Amygdala (tissue), 56 donors: ENCODE data around the gene KCNJ14.
A peak's percentile ranks its signal among the peaks of the same experiment; 100 is the strongest.

Experiments
- DNase-seq, 56 donors: peaks; one replicate each; lab custom pipeline; 2025; lab: John Stamatoyannopoulos, UW

The KCNJ14 gene

DNA sequence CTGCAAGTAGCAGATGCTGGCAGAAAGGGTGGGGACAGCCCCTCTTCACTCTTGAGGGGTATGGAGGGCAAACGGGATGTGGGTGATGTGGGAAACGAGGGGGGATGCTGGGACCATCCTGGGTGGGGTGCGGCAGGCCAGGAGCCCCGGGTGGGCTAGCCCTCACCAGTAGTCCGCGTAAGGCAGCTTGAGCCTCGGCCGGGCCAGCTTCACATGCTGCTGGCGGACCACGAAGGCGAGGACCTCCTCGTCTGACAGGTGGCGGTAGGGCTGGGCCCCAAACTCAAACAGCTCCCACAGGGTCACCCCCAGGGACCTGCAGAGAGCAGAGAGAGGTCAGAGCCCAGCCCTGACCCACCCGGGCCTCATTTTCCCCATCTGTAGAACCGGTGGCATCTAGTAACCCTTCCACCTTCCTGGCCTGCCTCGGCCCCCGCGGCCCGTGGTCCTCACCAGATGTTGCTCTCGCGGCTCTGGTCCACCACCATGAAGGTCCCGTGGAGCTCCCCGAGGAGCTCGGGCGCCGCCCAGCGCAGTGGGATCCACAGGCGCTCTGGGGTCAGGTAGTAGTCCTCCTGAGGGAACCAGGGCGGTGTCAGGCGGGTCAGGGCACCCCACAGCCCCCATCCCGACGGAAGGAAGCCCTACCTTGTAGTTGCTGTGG lies 45.6 kb downstream of the KCNJ14 start:
- DNase-seq: no peak

DNA sequence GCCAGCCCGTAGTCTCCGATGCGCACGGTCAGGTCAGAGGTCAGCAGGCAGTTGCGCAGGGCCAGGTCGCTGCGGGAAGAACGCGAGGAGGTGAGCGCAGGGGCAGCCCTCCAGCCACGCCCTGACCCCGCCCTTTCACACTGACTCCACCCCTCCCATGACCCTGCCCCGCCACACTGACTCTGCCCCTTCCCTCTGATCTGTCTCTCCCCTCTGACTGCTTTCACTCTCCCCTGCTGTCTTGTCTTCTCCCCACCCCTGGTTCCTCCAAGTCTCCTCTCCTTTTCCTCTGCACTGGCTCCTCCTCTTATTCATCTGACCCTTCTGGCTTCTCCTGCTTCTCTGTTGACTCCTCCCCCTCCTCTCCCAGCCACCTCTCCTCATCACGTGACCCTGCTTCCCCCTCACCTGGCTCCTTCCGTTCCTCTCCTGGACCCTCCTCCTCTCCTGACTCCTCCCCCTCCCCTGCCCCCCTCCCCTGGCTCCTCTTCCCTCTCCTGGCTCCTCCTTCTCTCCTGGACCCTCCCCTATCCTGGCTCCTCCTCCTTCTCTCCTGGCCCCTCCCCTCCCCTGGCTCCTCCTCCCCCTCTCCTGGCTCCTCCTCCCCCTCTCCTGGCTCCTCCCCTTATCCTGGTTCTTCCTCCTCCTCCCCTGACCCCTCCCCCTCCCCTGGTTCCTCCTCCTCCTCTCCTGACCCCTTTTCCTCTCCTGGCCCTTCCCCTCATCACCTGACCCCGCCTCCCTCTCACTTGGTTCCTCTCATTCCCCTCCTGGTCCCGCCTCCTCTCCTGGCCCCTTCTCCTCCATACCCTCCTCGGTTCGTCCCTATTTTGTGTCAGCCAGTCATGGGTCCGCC lies 46.3 kb downstream of the KCNJ14 start:
- DNase-seq: peak in 9 of 56 donors; percentile 15 to 91 (median 39)

DNA sequence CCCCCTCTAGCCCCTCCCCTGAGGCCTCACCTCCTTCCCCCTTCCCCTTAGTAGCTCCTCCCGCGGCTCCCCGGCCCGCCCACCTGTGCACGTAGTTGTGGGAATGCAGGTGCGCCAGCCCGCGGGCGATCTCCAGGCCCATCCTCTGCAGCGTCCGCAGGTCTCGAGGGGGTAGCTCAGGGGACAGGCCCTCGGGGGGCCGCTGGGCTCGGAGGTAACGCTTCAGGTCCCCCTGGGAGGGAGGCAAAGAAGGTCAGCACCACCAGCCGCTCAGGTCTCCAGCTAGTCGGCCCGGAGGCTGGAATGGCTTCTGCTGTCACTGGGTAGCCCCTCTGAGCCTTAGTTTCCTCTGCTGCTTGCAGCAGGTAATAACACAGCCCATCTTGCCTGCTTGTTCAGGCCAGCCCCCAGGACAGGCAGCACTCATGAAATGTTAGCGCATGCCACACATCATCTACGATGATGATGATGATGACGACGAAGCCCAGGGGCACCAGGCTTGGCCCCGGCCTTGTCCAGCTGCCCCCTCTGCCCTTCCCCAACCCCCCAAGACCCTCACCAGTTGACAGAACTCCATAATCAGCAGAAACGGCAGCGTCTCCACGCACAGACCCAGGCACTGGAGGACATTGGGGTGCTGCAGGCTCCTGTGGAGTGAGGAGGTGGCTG lies 47.1 kb downstream of the KCNJ14 start:
- no peak for DNase-seq

DNA sequence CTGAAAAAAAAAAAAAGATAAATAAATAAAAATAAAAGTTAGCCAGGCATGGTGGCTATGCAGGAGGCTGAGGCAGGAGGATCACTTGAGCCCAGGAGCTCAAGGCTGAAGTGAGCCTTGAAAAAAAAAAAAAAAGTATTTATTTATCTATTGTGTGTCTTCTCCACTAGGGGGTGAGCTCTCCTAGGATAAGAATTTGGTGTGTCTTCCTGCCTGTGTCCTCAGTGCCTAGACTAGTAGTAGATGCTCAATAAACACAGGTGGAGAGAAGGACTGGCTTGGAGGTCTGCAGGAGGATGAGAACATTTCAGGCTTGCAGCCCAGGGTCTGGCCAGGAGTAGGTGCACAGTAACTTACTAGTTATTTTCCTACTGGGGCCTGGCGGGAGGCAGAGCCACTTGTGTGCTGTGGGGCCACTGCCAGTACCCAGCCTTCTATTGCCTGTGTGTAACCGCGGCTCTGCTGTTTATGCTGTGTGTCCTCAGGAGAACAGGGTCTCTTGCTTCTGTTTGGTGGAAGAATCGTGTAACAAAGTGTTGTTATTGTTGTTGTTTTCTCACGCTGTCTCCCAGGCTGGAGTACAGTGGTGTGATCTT lies 50.9 kb downstream of the KCNJ14 start:
- no peak for DNase-seq

DNA sequence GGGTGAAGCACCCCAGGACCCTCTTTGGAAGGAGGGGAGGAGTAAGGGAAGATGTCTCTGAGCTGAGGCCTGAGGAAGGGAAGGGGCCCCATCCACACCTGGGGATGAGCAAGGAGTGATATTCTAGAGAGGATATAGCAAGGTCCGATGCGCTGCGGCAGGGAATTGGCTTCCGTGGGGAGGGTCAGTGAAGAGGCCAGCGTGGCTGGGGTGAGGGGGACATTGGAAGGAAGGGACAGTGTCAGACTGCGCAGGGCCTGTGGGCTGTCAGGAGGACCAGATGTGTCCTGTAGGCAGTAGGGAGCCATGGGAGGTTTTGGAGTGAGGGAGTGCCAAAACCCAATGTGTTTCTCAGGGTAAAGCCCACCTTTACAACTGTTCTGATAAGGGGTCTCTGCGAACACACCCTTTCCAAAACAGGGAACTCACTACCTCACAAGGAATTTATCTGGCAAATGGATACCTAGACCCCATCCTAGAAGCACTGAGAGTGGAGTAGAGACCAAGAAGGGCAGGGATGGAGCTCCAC lies 52.6 kb downstream of the KCNJ14 start:
- no peak for DNase-seq

DNA sequence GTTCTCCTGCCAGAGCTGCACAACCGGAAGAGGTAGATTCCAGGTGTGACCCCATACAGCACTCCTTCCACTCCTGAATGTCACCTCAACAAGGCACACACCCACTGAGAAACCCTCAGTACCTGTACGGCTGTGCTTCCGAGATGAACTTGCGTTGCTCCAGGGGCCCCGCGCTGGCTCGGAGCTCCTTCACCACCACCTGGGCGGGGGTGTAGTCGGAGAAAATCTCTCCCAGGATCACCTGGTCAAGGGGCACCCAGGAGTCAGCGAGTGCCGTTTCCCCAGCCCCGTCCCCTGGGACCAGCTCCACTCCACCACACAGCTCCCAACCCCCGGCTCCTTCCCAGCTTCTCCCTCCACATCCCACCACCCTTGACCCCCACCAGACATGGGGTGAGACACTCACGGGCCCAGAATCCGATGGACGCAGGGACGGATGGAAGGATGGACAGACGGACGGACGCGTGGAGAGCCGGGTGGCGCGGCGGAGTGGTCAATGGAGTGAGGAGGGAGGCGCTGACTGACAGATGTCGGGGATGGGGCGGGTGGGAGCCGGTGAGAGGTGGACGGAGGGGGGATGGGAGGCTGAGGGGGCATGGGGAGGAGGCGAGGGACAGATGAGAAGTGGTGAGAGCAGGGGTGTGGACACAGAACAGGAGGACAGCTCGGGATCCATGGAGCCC lies 53.5 kb downstream of the KCNJ14 start:
- DNase-seq: no peak

DNA sequence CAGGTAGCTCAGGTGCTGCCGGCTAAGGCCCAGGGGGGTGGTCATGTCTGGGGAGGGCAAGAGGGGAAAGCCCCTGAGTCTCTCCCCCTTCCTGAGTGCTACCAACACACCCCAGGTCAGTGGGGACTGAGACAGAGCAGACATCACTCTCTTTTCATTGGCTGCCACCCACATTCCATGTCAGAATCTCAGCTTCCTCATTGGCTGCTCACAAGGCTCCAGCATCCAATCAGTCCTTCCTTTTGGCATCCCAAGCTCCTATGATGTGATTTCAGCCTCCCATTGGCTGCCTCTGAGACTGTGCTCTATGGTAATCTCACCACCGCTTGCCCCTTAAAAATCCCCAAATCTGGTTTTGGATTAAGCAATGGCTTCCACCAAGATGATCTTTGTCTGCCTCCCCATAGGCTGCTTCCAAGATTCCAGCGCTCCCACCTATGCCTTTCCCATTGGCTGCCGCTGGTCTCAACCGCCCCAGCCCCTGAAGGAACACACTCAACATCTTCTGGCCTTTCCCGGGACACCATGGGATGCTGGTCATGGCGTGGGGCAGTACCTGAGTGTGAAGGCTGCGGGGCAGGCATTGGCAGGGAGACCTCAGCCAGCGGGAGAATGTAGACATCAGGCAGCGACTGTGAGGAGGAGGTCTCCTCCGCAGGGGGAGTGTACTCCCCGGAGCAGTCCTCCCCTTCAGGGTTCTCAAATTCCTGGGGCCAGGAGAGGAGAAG lies 54.3 kb downstream of the KCNJ14 start:
- peak in 14 of 56 donors; percentile 8 to 58 (median 32) for DNase-seq

DNA sequence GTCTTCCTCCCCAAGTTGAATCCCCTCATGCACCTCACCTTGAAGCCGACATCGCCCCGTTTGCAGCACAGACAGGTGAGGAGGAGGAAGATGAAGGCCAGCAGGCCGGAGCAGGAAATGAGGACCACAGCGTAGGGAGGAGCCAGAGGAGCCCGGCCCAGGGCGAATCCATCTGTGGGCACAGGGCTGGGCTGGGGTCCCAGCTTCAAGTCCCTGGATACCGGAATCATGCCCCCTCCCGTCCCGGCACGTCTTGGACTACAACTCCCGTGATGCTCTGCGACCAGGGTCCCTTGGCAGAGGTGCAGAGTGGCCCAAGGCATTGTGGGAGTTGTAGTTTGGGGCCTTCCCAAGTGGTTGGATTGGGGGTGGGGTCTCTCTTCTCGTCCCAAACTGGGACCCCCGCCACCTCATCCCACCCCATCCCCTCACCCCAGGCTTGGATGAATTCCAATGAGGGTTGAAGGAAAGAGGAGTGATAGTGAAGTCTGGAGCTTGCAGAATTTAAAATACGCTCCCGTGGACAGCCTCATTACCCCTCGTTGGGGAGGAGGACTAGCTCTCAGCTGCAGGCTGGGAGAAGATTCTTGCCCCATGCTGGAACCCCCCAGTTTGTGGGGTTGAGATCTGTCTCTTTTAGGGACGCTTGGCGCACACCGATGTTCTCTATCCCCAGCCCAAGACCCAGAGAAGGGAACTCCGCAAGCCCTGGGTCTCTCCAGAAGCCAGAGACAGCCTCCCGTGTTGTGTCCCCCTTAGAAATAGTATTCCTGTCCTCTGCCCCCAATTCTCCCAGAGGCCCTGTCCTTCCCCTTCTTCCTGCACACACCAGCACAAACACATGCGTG lies 55.3 kb downstream of the KCNJ14 start:
- peak in 55 of 56 donors; percentile 30 to 89 (median 73) for DNase-seq

DNA sequence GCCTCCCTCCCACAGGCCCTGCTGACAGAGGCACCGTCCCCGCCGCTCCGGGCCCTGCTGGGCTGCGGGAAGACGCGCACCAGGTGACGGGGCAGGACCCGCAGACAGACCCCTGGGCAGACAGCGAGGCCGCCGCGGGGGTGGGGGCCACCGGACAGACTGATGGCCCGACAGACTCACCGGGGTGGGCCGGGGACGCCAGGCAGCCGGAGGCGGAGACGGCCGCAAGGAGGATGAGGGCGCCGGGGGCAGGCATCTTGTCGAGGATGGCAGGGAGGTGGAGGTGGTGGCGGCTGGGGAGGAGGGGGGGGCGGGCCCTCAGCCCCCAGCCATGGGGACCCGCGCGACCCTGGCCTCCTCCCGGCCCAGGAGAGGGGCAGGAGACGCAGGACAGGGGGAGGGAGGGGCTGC lies 56.0 kb downstream of the KCNJ14 start:
- DNase-seq: peak in 4 of 56 donors; percentile 33 to 60 (median 50)

DNA sequence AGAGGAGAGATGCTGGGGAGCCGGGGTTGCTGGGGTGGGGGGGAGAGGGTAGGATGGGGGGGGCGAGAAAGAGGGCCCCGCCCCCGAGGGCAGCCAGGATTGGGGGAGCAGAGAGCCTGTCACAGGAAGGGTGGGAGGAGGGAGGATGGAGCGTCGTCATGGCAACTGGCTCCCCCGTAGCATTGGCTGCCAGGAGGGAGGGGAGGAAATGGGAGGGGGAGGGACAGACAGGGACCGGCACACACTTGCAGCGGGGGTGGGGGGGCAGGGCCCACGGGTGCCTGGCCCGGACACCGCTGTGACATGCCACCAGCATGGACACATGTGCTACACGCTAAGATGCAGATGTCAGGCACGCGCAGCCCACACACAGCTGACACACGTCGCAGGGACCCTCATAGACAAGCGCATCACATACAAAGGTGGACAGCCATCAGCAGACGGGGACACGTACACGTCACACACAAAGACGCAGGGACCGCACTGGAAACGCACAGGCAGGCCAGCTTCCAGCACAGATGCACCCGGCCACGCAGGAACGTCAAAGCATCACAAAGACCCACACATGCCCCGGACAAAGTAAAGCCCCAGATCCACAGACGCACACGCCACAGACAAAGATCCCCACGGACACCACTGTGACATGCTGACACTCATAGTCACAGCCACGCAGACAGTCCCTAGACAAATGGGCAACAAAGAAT lies 56.6 kb downstream of the KCNJ14 start, which contains the start of gene LMTK3:
Gene LMTK3 (minus strand): TSS at position 36 of the 704 bp plus-strand sequence. CDS start 259 bp downstream, outside the sequence.
- DNase-seq: peak in 55 of 56 donors; percentile 23 to 94 (median 84)

DNA sequence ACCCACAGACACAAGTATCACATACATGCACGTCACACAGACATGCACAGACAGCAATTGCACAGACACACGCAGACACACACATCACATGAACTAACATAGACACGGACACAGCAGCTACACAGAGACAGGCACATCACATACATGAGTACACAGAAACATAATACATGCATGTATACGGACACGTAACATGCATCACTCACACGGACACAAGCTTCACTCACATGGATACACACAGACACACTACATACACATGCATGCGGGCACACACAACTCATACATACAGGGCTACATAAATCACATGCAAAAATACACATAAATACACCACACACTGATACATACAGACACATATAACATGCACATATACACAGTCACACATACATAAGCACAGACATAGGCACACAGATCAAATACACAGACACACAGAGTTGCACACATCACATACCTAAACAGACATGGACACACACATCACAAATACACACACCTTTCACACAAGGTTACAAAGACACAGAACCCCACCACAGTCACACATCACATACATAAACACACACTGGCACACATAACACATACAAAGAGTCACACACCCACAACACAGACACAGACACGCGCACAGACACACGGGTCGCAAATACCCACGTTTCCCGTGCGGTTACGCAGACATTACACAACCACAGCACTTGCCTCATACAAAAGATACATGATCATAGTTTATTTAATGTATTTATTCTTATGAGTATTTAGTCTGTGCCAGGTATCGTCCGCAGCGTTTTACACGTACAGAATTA lies 57.3 kb downstream of the KCNJ14 start:
- peak in 1 of 56 donors; percentile 26 for DNase-seq

DNA sequence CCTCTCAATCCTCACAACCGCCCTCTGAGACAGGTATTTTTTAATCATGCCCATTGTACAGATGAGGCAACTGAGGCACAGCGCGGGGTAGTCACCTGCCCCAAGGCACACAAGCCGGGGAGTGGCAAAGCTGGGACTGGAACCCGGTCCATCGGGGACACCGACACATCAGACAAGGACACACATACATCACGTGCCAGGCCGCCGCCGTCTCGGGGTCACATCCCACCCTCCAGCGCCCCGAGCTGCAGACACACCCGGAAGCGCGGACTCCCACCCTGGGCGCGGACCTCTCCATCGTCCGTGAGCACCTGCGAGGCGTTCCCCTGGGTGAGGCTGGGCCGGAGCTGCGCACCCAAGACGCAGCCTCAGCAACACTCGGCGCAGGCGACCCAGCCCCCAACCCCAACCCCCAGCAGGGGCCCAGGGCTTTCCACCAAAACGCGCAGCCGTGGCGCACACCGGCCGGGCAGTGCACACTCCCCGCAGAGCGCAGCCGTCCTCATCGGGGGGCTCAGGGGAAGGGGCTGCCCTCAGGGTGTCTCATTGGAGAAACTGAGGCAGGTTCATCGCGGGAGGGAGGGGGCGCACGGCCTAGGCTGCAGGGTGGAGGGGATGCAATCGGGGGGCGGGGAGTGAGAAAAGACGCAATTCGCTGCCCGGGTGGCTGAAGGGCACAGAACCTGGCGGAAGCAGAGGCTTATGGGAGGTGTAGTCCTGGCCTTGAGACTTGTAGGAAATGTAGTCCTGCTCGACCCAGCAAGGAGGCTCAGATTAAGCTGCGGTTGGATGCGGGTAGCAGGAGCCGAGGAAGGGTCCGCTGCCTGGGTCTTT lies 58.1 kb downstream of the KCNJ14 start:
- peak in 55 of 56 donors; percentile 11 to 90 (median 72) for DNase-seq

DNA sequence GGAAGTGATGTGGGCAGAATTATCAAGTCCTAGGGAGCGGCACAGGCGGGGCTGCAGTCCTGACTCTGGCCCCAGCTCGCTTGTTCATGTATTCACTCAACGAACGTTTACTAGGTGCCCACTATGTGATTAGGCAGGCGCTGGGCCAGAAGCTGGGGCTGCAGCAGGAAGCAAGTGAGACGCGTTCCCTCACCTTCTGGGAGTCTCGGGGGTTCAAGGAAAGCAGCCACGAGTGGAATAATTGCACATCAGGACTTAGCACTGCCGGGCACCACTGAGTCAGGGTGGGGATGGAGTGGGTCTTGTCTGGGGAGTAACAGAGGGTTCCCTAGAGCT lies 58.7 kb downstream of the KCNJ14 start:
- DNase-seq: peak in 1 of 56 donors; percentile 55

DNA sequence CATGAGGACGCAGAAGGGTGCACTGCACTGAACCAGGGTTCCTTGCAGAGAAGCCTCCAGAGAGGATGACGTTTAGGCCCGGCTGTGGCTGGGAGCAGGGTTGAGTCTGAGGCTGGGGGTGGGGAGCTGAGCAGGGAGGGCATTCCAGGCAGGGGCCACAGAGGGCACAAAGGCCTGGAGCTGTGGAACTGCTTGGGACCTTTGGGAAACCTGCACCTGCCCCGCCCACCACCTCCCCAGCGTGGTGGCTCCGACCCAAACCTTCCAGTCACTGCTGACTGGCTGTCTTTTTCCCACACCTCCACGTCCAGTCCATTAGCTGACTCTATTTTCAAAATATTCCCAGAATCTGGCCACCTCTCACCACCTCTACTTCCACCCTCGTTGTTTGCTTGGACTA lies 61.2 kb downstream of the KCNJ14 start:
- DNase-seq: no peak
